GM18508 (cell line): ENCODE measurements around the gene PLEKHJ1.

Experiments
- ATAC-seq: cut with Tn5 transposase; IDR thresholded peaks from one replicate; pipeline ENCODE4 v1.9.1; 2021; ENCODE audit warnings: moderate number of reproducible peaks; ENCODE audit not compliant: insufficient read depth, unreplicated experiment

Gene PLEKHJ1

GRCh38 chr19:2226840-2227360, 9.2 kb downstream of the PLEKHJ1 start:
- no peak for ATAC-seq

DNA sequence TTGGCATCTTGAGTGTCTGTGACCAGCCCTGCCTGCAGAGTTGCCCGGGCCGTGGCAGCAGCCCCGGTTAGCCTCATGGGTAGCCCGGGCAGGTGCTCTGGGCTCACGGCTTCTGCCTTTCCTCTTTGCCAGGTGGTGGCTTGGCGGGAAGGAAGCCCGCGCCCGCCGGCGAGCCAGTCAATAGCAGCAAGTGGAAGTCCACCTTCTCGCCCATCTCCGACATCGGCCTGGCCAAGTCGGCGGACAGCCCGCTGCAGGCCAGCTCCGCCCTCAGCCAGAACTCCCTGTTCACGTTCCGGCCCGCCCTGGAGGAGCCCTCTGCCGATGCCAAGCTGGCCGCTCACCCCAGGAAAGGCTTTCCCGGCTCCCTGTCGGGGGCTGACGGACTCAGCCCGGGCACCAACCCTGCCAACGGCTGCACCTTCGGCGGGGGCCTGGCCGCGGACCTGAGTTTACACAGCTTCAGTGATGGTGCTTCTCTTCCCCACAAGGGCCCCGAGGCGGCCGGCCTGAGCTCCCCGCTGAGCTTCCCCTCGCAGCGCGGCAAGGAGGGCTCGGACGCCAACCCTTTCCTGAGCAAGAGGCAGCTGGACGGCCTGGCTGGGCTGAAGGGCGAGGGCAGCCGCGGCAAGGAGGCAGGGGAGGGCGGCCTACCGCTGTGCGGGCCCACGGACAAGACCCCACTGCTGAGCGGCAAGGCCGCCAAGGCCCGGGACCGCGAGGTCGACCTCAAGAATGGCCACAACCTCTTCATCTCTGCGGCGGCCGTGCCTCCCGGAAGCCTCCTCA, 9.9 kb downstream of the PLEKHJ1 start:
- ATAC-seq = no peak

DNA sequence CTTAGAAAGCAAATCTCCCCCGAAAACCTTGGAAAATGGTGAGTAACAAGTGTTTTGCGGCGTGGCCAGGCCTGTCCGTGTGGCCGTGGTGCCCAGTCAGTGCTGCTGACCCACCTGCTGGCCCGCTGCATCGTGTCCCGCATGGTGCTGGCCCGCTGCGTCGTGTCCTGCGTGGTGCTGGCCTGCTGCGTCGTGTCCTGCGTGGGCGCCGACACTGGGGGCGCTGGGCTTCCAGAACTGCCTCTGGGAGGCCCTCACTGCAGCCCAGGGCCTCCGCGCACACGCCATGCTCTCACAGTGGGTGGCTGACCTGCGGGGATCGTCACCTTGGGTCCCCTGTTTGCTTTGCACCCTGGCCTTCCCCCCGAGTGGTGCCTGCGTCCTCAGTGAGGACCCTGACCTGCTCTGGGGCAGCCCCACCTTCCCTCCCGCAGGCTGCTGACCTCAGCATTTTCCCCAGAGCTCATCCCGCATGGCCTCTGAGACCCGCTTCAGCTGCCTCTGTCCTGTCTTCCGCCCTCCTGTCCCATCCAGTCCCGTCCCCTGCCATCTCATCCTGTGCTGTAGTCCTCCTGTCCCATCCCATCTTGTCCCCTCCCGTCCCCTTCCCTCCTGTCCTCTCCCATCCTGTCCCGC, 10.6 kb downstream of the PLEKHJ1 start:
- no peak for ATAC-seq

DNA sequence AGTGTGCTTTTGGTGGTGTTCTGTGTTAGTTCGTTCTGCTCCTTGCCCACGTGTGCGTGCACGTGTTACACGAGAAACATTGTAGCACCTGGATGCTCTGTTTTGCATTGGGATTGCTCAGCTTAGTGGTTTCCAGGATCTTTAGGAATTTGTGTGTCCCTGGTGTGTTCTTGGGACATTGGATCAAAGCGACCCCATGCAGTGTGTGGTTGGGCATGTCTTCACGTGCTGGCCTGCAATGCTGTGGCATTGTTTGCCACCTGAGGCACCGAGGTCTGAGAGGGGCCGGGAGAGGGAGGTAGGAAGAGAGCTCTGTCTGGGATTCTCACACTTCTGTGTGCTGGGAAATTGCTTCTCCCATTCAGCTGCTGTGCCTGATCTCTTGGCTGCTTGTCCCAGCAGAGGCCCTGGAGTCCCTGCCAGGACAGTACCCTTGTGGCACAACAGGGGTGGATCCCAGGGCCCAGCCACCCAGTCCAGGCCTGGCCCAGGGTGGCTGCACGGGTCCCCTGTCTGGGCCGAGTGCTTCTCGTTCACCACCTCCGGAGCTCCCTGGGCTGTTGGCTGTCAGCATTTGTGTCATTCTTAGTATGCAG, 11.3 kb downstream of the PLEKHJ1 start:
- ATAC-seq = no peak

GRCh38 chr19:2223959-2224358, 12.2 kb downstream of the PLEKHJ1 start:
- no peak for ATAC-seq

DNA sequence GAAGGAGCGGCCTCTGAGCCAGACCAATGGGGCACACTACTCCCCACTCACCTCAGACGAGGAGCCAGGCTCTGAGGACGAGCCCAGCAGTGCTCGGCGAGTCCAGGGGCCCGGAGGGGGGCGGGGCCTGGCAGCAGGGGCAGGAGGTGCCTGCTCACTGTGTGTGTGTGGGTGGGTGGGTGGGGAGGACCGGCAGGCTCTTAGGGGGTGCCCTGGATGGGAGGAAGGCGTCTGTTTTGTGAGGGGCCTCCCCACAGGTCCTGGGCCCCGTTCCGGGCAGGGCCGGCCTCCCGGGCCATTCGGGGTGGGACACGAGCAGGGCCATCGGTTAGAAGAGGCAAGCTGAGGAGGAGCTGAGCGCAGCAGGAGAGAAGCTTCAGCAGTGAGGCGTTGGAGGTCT, 12.7 kb downstream of the PLEKHJ1 start:
- no peak for ATAC-seq

- ATAC-seq = no peak
Observed at GRCh38 chr19:2221918-2222317, 14.2 kb downstream of the PLEKHJ1 start.

GRCh38 chr19:2221250-2221831, 14.8 kb downstream of the PLEKHJ1 start:
- ATAC-seq = no peak

- no peak for ATAC-seq
Observed at GRCh38 chr19:2219726-2220125, 16.4 kb downstream of the PLEKHJ1 start.

- ATAC-seq = no peak
Observed at GRCh38 chr19:2217591-2217990, 18.5 kb downstream of the PLEKHJ1 start.

DNA sequence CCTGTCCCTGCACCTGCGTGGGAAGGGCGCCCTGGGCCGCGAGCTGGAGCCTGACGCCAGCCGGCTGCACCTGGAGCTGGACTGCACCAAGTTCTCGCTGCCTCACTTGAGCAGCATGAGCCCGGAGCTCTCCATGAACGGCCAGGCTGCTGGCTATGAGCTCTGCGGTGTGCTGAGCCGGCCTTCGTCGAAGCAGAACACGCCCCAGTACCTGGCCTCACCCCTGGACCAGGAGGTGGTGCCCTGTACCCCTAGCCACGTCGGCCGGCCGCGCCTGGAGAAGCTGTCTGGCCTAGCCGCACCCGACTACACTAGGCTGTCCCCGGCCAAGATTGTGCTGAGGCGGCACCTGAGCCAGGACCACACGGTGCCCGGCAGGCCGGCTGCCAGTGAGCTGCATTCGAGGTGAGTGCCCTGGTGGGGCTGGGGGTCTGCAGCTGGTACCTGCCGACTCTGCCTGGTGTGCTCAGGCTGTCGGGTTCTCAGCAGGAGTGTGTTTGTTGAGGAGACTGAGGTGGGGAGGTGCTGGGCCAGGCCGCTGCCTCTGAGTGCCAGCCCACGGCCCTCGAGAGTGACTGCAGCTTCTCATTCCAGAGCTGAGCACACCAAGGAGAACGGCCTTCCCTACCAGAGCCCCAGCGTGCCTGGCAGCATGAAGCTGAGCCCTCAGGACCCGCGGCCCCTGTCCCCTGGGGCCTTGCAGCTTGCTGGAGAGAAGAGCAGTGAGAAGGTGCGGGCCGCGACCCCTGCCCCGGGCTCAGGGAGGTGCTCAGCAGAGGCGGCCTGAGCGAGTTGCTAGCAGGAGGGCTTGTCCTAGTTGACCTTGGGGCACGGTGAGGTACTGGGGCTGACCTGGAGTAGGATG, 19.5 kb downstream of the PLEKHJ1 start:
- ATAC-seq = no peak

- no peak for ATAC-seq
Observed at GRCh38 chr19:2215281-2215751, 20.8 kb downstream of the PLEKHJ1 start.

DNA sequence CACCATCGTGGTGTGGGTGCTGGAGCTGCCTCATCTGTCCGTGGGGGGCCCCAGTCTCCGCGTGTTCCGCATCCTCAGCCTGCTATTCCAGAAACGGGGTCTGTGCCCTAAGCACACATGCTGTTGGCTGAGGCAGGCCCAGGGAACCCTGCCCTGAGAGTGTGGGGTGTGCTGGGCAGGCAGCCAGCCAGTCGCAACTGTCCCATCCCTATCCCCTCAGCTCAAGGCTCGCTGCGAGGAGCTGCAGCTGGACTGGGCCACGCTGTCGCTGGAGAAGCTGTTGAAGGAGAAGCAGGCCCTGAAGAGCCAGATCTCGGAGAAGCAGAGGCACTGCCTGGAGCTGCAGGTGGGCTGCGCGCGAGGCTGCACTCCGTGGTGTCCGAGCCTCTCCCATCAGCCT, 21.9 kb downstream of the PLEKHJ1 start:
- no peak for ATAC-seq

- no peak for ATAC-seq
Observed at GRCh38 chr19:2213799-2214198, 22.3 kb downstream of the PLEKHJ1 start.

DNA sequence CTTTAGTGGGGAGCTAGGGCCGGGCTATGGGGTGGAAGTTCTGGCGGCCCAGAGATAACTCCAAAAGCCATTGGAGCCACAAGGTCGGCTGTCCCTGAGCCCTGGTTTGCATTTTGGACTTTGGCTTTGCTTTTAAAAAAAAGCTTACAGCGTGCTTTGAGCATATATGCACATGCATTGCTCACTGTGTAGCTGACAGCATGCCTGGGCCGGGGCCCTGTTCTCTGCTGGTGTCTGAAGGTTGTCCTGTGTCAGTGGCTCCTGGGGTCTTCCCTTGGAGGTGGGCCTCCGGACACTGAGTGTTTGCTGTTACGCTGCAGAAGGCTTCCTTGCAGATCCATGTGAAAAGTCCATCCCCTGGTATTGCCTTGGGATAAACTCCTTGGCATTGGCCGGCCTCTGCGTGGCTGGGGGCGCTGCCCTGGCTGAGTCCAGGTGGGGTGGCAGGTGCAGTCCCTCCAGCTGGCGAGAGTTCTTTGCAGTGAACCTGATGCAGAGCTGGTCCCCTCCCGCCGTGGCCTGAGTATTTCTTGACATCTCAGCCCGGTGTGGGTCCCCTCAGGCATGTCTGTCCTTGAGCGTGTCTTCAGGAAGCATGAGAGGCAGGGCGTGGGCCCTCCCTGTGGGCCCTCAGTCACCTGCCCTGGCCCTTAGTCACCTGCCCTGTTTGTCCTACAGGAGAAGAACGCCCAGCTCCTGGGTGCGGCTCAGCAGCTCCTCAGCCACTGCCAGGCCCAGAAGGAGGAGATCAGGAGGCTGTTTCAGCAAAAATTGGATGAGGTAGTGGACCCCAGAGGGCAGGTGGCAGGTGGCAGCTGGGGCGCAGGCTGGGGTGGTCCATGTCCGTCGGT, 23.0 kb downstream of the PLEKHJ1 start:
- no peak for ATAC-seq

GRCh38 chr19:2210987-2211740, 25.0 kb downstream of the PLEKHJ1 start:
- no peak for ATAC-seq

DNA sequence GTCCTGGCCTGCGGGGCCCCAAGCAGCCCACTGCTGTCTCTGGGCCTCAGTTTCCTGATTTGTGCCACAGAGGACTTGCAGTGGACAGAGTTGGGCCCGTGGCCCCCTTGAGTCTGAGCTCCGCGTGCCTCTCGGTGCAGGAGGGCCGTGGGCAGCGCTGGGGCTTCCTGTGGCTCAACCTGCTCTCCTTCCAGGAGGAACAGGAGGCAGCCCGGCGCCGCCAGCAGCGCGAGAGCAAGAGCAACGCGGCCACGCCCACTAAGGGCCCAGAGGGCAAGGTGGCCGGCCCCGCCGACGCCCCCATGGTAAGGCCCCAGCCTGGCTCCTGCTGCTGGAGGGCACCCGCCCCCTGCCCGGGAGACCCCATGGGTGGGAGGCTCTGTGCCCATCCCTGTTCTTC, 25.9 kb downstream of the PLEKHJ1 start:
- ATAC-seq = no peak

- ATAC-seq = no peak
Observed at GRCh38 chr19:2209408-2209807, 26.7 kb downstream of the PLEKHJ1 start.
